Progenitor cell of endocrine pancreas (in vitro differentiated cells): ENCODE data around the gene HSPBP1. TPM values are rescaled to one million over a fixed set of nuclear protein-coding genes. Genes with fewer than 3 reads are reported as not detected.
A peak's percentile ranks its signal among the peaks of the same experiment; 100 is the strongest.

ENCODE experiments used
- DNase-seq: peaks from one replicate; pipeline ENCODE4 v3.0.0; 2021; ENCODE audit warnings: low spot score; ENCODE audit not compliant: unreplicated experiment
- H3K27ac Mint-ChIP-seq: 2 replicates; pipeline ENCODE4 v1.8.0; 2021; ENCODE audit warnings: mild to moderate bottlenecking, moderate library complexity, mixed read lengths
- H3K27me3 Mint-ChIP-seq: 2 replicates; pipeline ENCODE4 v1.8.0; 2021; ENCODE audit warnings: mixed read lengths
- H3K36me3 Mint-ChIP-seq: 2 replicates; pipeline ENCODE4 v1.8.0; 2022; ENCODE audit warnings: mixed read lengths; ENCODE audit not compliant: insufficient read depth
- H3K4me1 Mint-ChIP-seq: 2 replicates; pipeline ENCODE4 v1.8.0; 2021; ENCODE audit warnings: low read depth, mixed read lengths
- H3K4me3 Mint-ChIP-seq: 2 replicates; pipeline ENCODE4 v1.8.0; 2021; ENCODE audit warnings: low read depth, mild to moderate bottlenecking, moderate library complexity, mixed read lengths
- H3K9me3 Mint-ChIP-seq: 2 replicates; pipeline ENCODE4 v1.8.0; 2021; ENCODE audit warnings: low read depth, mixed read lengths
- CTCF ChIP-seq: fragments of 200-600 bp; sonication (generic); IDR thresholded peaks from one replicate; pipeline ENCODE4 v1.5.0; 2021; ENCODE audit warnings: antibody characterized with exemption, mild to moderate bottlenecking; ENCODE audit not compliant: unreplicated experiment
- total RNA-seq: library from RNA; stranded (reverse); gene quantifications from 2 replicates; pipeline ENCODE4 v1.2.1, GENCODE V29; 2021

The HSPBP1 gene
- total RNA-seq, 1 donor from 2014 or later, result 46.1 TPM

- no peak for TF ChIP-seq CTCF
- no peak overlapping the region for H3K4me3 Mint-ChIP-seq
- H3K27me3 Mint-ChIP-seq, result no peaks in the 10 kb centered on the region
- H3K36me3 Mint-ChIP-seq, result peaks cover 12% of the 10 kb centered on the region
- H3K4me1 Mint-ChIP-seq, result no peaks in the 10 kb centered on the region
- DNase-seq, result no peak
- H3K9me3 Mint-ChIP-seq, result peaks cover 8% of the 10 kb centered on the region
- peak overlapping the region; percentile 69 for H3K27ac Mint-ChIP-seq
Measured at GRCh38 chr19:55266404-55266803, 13.5 kb downstream of the HSPBP1 start.

DNA sequence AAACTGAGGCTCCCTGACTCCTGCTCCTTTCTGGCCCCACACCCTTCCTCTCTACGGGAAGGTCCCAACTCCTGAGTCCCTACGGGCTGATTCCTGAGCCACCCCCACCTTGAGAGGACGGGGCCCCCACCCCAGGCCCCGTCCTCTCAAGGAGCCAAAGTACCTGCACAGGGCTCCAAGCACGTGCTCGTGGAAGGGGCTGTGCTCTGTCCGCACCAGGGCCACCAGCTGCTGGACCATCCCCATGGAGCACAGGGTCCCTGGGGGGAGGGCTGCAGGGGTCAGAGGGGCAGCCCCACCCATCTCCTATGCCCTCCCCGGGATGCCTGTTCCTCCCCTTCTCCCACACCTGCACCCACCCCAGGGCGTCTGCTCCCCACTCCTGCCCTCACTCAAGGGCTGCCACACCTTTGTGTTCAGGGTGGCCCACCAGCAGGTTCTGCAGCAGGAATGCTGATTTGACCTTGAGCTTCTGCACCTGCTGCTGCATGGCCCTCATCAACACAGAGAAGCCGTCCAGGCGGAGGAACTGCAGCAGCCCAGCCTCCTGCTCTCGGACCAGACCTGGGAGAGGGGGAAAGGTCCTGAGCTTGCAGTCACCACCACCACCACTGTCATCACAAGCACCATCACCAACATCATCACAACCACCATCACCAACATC is 14.1 kb downstream of the HSPBP1 start:
- Mint-ChIP-seq H3K27ac (no peak overlapping the region), H3K9me3 (peaks cover 8% of the 10 kb centered on the region), H3K4me3 (no peak overlapping the region), H3K27me3 (no peaks in the 10 kb centered on the region), H3K4me1 (no peaks in the 10 kb centered on the region), H3K36me3 (peaks cover 12% of the 10 kb centered on the region)
- DNase-seq, result no peak
- TF ChIP-seq CTCF, result no peak

GRCh38 chr19:55265173-55265572 is 14.7 kb downstream of the HSPBP1 start:
- H3K36me3 Mint-ChIP-seq, result peaks cover 12% of the 10 kb centered on the region
- no peaks in the 10 kb centered on the region for H3K4me1 Mint-ChIP-seq
- TF ChIP-seq CTCF, result no peak
- DNase-seq, result no peak
- H3K4me3 Mint-ChIP-seq, result no peak overlapping the region
- H3K27ac Mint-ChIP-seq, result no peak overlapping the region
- H3K27me3 Mint-ChIP-seq, result no peaks in the 10 kb centered on the region
- H3K9me3 Mint-ChIP-seq, result peaks cover 8% of the 10 kb centered on the region

DNA sequence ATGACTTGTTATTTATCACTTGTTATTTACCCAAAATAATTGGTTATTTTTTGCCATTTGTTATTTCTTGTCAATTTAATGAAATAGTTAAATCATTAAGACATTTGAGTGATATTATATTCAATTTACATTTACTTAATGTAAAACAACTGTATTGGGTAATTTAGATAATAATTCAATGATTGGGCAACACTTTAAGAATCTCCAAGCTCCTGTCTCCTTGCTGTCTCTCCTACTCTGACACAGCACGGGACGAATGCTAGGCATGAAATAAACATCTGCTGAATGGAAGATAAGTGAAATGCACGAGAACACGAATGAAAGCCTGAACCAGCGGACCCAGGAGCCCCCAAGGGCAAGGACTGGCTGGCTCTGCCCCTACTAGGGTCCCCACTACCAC is 15.4 kb downstream of the HSPBP1 start:
- no peaks in the 10 kb centered on the region for H3K4me1 Mint-ChIP-seq
- H3K9me3 Mint-ChIP-seq, result peaks cover 8% of the 10 kb centered on the region
- no peak for DNase-seq
- H3K4me3 Mint-ChIP-seq, result no peak overlapping the region
- no peaks in the 10 kb centered on the region for H3K27me3 Mint-ChIP-seq
- no peak for TF ChIP-seq CTCF
- no peak overlapping the region for H3K27ac Mint-ChIP-seq
- H3K36me3 Mint-ChIP-seq, result peaks cover 12% of the 10 kb centered on the region

GRCh38 chr19:55262359-55262758 is 17.6 kb downstream of the HSPBP1 start:
- no peak for TF ChIP-seq CTCF
- no peak overlapping the region for H3K27ac Mint-ChIP-seq
- no peaks in the 10 kb centered on the region for H3K27me3 Mint-ChIP-seq
- peaks cover 8% of the 10 kb centered on the region for H3K9me3 Mint-ChIP-seq
- H3K36me3 Mint-ChIP-seq, result peaks cover 10% of the 10 kb centered on the region
- peaks cover 6% of the 10 kb centered on the region for H3K4me1 Mint-ChIP-seq
- no peak overlapping the region for H3K4me3 Mint-ChIP-seq
- no peak for DNase-seq
